T-helper 1 cell treated with Interleukin-12 subunit alpha and Interleukin-12 subunit beta and Interleukin-4 antibody, amounts not matched to agents 30 ng/mL and 1 ng/mL, for 36 hours (primary cell): ENCODE measurements around the gene AKT1S1. TPM values are rescaled to one million over a fixed set of nuclear protein-coding genes. Genes with fewer than 3 reads are reported as not detected.

ENCODE experiments used
- intact Hi-C: fragments of 100-400 bp; cut with micrococcal nuclease; formaldehyde crosslinking; loops from one replicate; pipeline ENCODE4 v1.15.1; 2024
- total RNA-seq: library from RNA; stranded (reverse); gene quantifications from 2 replicates; pipeline ENCODE4 v1.2.3, GENCODE V29; 2022

The AKT1S1 gene
- total RNA-seq, 1 donor from 2014 or later: 20.4 TPM

GRCh38 chr19:49857061-49857837 is 19.9 kb downstream of the AKT1S1 start:
- intact Hi-C loops: no loop called here

- intact Hi-C loops: no loop called here
Observed at GRCh38 chr19:49856574-49857021, 20.6 kb downstream of the AKT1S1 start.

GRCh38 chr19:49855676-49856573 is 21.2 kb downstream of the AKT1S1 start:
- intact Hi-C loops: no loop called here

- intact Hi-C loops: no loop called here
Observed at GRCh38 chr19:49855277-49855675, 21.9 kb downstream of the AKT1S1 start.

- intact Hi-C loops: no loop called here
Observed at GRCh38 chr19:49854378-49855263, 22.5 kb downstream of the AKT1S1 start.

GRCh38 chr19:49853852-49854377 is 23.2 kb downstream of the AKT1S1 start:
- intact Hi-C loops: no loop called here

GRCh38 chr19:49852631-49853126 is 24.5 kb downstream of the AKT1S1 start:
- intact Hi-C loops: no loop called here

GRCh38 chr19:49851456-49852259 is 25.5 kb downstream of the AKT1S1 start:
- intact Hi-C loops: loop anchor here (2.0 kb wide), 1 partner anchor 39 kb away; no protein-coding TSS in a partner anchor

GRCh38 chr19:49850487-49851342 is 26.4 kb downstream of the AKT1S1 start, which contains the start of gene PTOV1:
PTOV1 (plus strand) TSS chr19:49851159.
- intact Hi-C loops: loop anchor here (1.0 to 2.0 kb wide), 7 partner anchors 19 to 84 kb away; partner anchors contain the start of genes AKT1S1, ATF5, FUZ and NUP62

- intact Hi-C loops: loop anchor here (1.0 to 2.0 kb wide), 7 partner anchors 19 to 84 kb away; partner anchors contain the start of genes AKT1S1, ATF5, FUZ and NUP62
Observed at GRCh38 chr19:49850221-49850486, 27.0 kb downstream of the AKT1S1 start.

- intact Hi-C loops: loop anchor here (1.0 to 2.0 kb wide), 7 partner anchors 20 to 83 kb away; partner anchors contain the start of genes AKT1S1, ATF5, FUZ and NUP62
Observed at GRCh38 chr19:49849433-49850220, 27.5 kb downstream of the AKT1S1 start.

- intact Hi-C loops: no loop called here
Observed at GRCh38 chr19:49848938-49849337, 28.2 kb downstream of the AKT1S1 start.

- intact Hi-C loops: no loop called here
Observed at GRCh38 chr19:49847731-49848696, 29.1 kb downstream of the AKT1S1 start.

- intact Hi-C loops: no loop called here
Observed at GRCh38 chr19:49846408-49846807, 30.7 kb downstream of the AKT1S1 start.

- intact Hi-C loops: no loop called here
Observed at GRCh38 chr19:49845414-49845813, 31.7 kb downstream of the AKT1S1 start.
